Activated T-helper 2 cell treated with anti-CD3 and anti-CD28 coated beads, Interferon-gamma antibody, Interleukin-2, Interleukin-4, amounts not matched to agents 10 μg/mL and 5 μg/mL and 100 μg/mL, durations not matched to agents 14 hours and 24 hours and 36 hours (primary cell): ENCODE results near the gene CCDC87. TPM values are rescaled to one million over a fixed set of nuclear protein-coding genes. Genes with fewer than 3 reads are reported as not detected.
"Not testable (repeated sequence)": the region's sequence is repeated elsewhere in the genome, so short reads cannot be mapped to it uniquely, and the experiment has no call there.

Source experiments
- DNase-seq: peaks from one replicate; pipeline ENCODE4 v3.0.0; 2021; ENCODE audit warnings: low spot score
- H3K27ac Mint-ChIP-seq: one replicate; pipeline ENCODE4 v1.8.0; 2021; ENCODE audit warnings: mixed read lengths
- H3K27me3 Mint-ChIP-seq: one replicate; pipeline ENCODE4 v1.8.0; 2021; ENCODE audit warnings: low read depth, mixed read lengths
- H3K36me3 Mint-ChIP-seq: one replicate; pipeline ENCODE4 v1.8.0; 2021; ENCODE audit warnings: low read depth, mixed read lengths
- H3K4me1 Mint-ChIP-seq: one replicate; pipeline ENCODE4 v1.8.0; 2021; ENCODE audit warnings: low read depth, mixed read lengths
- H3K4me3 Mint-ChIP-seq: one replicate; pipeline ENCODE4 v1.8.0; 2021; ENCODE audit warnings: low read depth, mild to moderate bottlenecking, moderate library complexity, mixed read lengths
- H3K9me3 Mint-ChIP-seq: one replicate; pipeline ENCODE4 v1.8.0; 2021; ENCODE audit warnings: mixed read lengths
- intact Hi-C: fragments of 100-400 bp; cut with micrococcal nuclease; formaldehyde crosslinking; loops from one replicate; pipeline ENCODE4 v1.15.1; 2023
- total RNA-seq: library from RNA; stranded (reverse); gene quantifications from 2 replicates; pipeline ENCODE4 v1.2.3, GENCODE V29; 2022

The CCDC87 gene
- total RNA-seq, 1 donor from 2014 or later: 0.09 TPM

DNA sequence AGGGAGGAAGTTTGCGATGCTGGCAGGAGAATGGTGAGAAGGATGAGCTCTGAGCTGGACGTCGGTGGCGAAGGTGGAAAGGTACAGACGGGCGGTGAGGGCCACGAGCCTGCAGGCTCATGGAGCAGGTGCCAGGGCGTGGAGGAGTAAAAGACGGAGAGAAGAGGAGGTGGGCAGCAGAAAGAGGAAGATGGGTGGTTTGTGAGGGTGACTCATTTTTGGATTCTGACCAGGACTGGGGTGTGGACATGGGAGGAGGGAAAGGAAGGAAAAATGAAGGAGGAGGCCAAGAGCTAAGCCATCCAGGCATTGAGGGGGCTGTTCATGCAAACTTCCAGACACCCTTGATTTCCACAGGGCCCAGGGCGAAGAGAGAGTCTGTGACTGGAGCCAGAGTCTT is 50.5 kb downstream of the CCDC87 start:
- intact Hi-C loops: no loop called here
- Mint-ChIP-seq H3K9me3 (no peaks in the 10 kb centered on the region), H3K27ac (peak overlapping the region; percentile 26), H3K4me1 (peaks cover 24% of the 10 kb centered on the region), H3K4me3 (no peak overlapping the region), H3K36me3 (peaks cover 28% of the 10 kb centered on the region), H3K27me3 (no peaks in the 10 kb centered on the region)
- no peak for DNase-seq

DNA sequence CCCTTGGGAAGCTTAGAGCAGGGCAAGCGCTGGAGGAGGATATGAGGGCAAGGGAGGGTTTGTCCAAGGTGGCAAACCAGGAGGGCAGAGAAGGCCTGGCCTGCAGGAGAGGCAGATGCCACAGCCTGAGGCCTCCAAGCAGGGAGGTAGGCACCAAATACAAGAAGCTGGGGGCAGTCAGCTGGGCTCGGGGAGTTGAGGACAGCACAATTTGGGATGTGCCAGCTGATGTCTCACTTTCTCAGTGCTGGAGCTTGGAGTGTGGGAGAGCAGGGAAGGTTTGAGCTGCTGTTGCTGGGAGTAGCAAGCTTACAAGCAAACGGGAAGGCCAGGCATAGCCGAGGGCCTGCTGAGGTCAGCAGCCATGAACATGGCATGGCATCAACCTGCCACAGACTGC is 51.0 kb downstream of the CCDC87 start:
- no peaks in the 10 kb centered on the region for H3K9me3 Mint-ChIP-seq
- no peak for DNase-seq
- H3K4me1 Mint-ChIP-seq: peaks cover 24% of the 10 kb centered on the region
- H3K4me3 Mint-ChIP-seq: no peak overlapping the region
- H3K36me3 Mint-ChIP-seq: peaks cover 28% of the 10 kb centered on the region
- H3K27ac Mint-ChIP-seq: peak overlapping the region; percentile 26
- intact Hi-C loops: no loop called here
- H3K27me3 Mint-ChIP-seq: no peaks in the 10 kb centered on the region

DNA sequence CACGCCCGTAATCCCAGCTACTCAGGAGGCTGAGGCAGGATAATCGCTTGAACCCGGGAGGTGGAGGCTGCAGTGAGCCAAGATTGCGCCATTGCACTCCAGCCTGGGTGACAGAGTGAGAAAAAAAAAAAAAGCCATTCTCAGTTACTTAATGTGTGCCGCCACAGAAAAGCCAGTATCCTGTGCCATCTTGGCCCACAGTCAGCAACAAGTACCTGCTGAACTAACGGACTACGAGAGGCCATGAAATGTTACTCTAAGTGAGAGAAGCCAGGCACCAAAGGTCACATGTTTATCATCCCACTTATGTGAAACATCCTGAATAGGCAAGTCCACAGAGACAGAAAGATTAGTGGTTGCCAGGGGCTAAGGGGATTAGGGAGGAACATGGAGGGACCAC is 52.3 kb downstream of the CCDC87 start:
- H3K27me3 Mint-ChIP-seq, H3K9me3 Mint-ChIP-seq, DNase-seq, intact Hi-C loops, H3K4me3 Mint-ChIP-seq, H3K27ac Mint-ChIP-seq: not testable (repeated sequence)
- H3K36me3 Mint-ChIP-seq: peaks cover 39% of the 10 kb centered on the region
- peaks cover 23% of the 10 kb centered on the region for H3K4me1 Mint-ChIP-seq

Other genes starting within 250 kb of the CCDC87 start
- gene BRMS1, start 248.0 kb downstream of the CCDC87 start, total RNA-seq: 45.1 and 46.0 TPM in 2 replicates
- gene B4GAT1, start 245.4 kb downstream of the CCDC87 start, total RNA-seq: 10.5 and 11.0 TPM in 2 replicates
- gene SLC29A2, start 221.3 kb downstream of the CCDC87 start, total RNA-seq: 18.7 and 19.1 TPM in 2 replicates
- gene NPAS4, start 172.0 kb downstream of the CCDC87 start, total RNA-seq: 0.09 and 0.16 TPM in 2 replicates
- gene MRPL11, start 154.2 kb downstream of the CCDC87 start, total RNA-seq: 92.9 and 96.1 TPM in 2 replicates
- gene PELI3, start 126.2 kb downstream of the CCDC87 start, total RNA-seq: 14.6 and 15.7 TPM in 2 replicates
- gene DPP3, start 112.6 kb downstream of the CCDC87 start, total RNA-seq: 109 and 119 TPM in 2 replicates
- 12.6 and 14.9 TPM in 2 replicates for gene BBS1, start 82.4 kb downstream of the CCDC87 start, total RNA-seq
- 14.0 and 14.4 TPM in 2 replicates for gene ZDHHC24, start 47.0 kb downstream of the CCDC87 start, total RNA-seq
- gene ACTN3, start 46.2 kb downstream of the CCDC87 start, total RNA-seq: 0.07 and 0.14 TPM in 2 replicates
- 0.73 and 0.85 TPM in 2 replicates for gene CTSF, start 24.5 kb downstream of the CCDC87 start, total RNA-seq
- gene CCS, start 122 bp upstream of the CCDC87 start, total RNA-seq: 30.4 and 31.1 TPM in 2 replicates
- gene RBM14, start 23.6 kb upstream of the CCDC87 start, total RNA-seq: 188 and 197 TPM in 2 replicates
- 125 and 129 TPM in 2 replicates for gene RBM4, start 45.6 kb upstream of the CCDC87 start, total RNA-seq
- 16.5 and 18.4 TPM in 2 replicates for gene RBM4B, start 84.8 kb upstream of the CCDC87 start, total RNA-seq
- gene SPTBN2, start 136.2 kb upstream of the CCDC87 start, total RNA-seq: 0.73 and 0.99 TPM in 2 replicates